GM21515 (cell line): ENCODE data around the gene AMER1.

Experiments used
- ATAC-seq: cut with Tn5 transposase; IDR thresholded peaks from one replicate; pipeline ENCODE4 v1.9.1; 2021; ENCODE audit not compliant: unreplicated experiment

Gene AMER1

GRCh38 chrX:64186974-64187761 is 18.3 kb downstream of the AMER1 start:
- ATAC-seq, result no peak

DNA sequence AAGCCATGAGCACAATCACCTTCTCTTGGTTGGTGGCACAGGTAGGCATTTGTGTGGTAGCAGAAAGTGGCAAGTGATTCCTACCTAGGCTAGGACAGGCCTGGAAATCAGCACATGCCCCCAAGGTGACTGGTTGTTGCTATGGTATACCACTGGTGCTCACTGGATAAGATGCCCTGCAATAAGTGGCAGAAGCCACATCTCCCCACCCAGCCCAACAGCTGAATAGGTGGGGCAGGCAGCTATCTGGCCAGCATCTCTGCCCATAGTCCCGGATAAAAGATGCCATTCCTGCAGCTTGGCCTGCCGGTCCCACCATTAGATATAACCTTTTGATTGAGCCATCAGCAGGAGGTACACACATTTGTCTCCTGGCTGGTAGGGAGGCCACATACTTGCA is 21.1 kb downstream of the AMER1 start:
- ATAC-seq, result no peak

- ATAC-seq, result no peak
Observed at GRCh38 chrX:64182208-64182607, 23.3 kb downstream of the AMER1 start.

DNA sequence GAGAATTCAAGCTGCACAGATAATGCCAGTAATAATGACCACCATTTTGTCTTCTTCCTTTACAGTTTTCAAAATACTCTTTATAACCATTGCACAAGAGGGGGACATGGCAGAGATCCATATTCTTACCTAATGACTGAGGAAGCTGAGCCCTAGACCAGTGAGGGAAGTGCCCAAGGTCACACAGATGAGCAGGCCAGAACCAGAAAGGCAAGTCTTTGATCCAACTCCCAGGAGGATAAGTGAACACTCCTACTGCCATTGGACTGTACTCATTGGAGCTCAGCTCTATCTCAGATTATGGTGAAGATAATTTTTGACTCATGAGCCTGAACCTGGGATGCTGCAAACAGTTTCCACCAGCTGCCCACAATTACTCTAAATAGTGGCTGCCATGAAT is 28.6 kb downstream of the AMER1 start:
- no peak for ATAC-seq

DNA sequence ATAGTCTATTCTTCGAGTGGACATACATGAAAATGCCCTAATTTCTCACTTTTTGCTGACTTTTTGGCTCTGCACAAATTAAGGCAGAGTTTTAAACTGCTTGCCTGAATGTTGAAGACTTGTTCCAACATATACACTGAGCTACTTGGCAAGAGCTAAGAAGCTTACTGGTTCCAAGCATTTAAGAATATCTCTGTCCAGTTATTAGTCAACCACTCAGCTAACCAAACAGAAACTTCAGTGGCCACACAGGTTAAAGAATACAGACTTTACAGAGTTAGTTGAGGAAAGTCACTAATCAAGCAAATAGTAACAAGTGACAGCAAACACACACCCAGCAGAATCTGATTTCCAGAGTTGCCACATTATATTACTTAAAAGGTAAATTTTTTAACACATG is 35.5 kb downstream of the AMER1 start:
- no peak for ATAC-seq

DNA sequence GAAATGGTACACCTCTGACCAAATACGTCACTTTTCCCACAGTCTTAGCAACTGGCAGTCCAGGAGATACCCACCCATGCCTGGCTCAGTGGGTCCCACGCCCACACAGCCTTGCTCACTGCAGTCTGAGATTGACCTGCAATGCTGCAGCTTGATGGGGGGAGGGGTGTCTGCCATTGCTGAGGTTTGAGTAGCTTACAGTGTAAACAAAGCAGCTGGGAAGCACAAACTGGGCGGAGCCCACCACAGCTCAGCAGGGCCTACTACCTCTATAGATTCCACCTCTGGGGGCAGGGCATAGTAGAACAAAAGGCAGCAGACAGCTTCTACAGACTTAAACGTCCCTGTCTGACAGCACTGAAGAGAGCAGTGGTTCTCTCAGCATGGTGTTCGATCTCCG is 52.7 kb downstream of the AMER1 start:
- ATAC-seq, result no peak

- no peak for ATAC-seq
Observed at GRCh38 chrX:64151911-64152310, 53.6 kb downstream of the AMER1 start.

- no peak for ATAC-seq
Observed at GRCh38 chrX:64150775-64151174, 54.7 kb downstream of the AMER1 start.
